Cardiac fibroblast (primary cell): ENCODE measurements around the gene CALHM3.

ENCODE experiments used
- DNase-seq, 2 donors: peaks; one replicate each; pipeline versions ENCODE4 v3.0.0 to v3.0.0-alpha.2; 2010; ENCODE audit warnings: low read depth in 2 of 2
- H3K4me3 ChIP-seq, 2 donors: replicated peaks in 1 of 2; 1 replicate in 1 of 2; 2 replicates in 1 of 2; pipeline ENCODE4 v1.5.1; 2011; ENCODE audit warnings: low read depth in 2 of 2, low read length in 2 of 2, mild to moderate bottlenecking in 2 of 2, moderate library complexity in 1 of 2
- CTCF ChIP-seq: IDR thresholded peaks from one replicate; pipeline ENCODE4 v1.5.1; 2011; ENCODE audit warnings: low read depth, mild to moderate bottlenecking, low read length, inconsistent platforms

CALHM3 gene

GRCh38 chr10:103474077-103474476, 5.0 kb downstream of the CALHM3 start:
- H3K4me3 ChIP-seq, result no peak overlapping the region
- no peak for DNase-seq
- no peak for TF ChIP-seq CTCF

- DNase-seq, result no peak
- no peak for TF ChIP-seq CTCF
- no peak overlapping the region for H3K4me3 ChIP-seq
Measured at GRCh38 chr10:103473261-103473671, 5.8 kb downstream of the CALHM3 start.

GRCh38 chr10:103472005-103472404, 7.0 kb downstream of the CALHM3 start:
- no peak for DNase-seq
- no peak overlapping the region for H3K4me3 ChIP-seq

GRCh38 chr10:103470761-103471653, 8.0 kb downstream of the CALHM3 start:
- DNase-seq, result peak in 1 of 2 donors; percentile 73
- no peak for TF ChIP-seq CTCF
- H3K4me3 ChIP-seq, result no peak overlapping the region

More at GRCh38 chr10:103472005-103472404, 7.0 kb downstream of the CALHM3 start:
- no peak for TF ChIP-seq CTCF

GRCh38 chr10:103469201-103469600, 9.8 kb downstream of the CALHM3 start:
- no peak overlapping the region for H3K4me3 ChIP-seq
- no peak for DNase-seq
- no peak for TF ChIP-seq CTCF

- no peak for DNase-seq
- H3K4me3 ChIP-seq, result no peak overlapping the region
- no peak for TF ChIP-seq CTCF
Measured at GRCh38 chr10:103467406-103467805, 11.6 kb downstream of the CALHM3 start.
